SH-SY5Y (cell line): ENCODE data around the gene USP15.

Experiments used
- GATA2 ChIP-seq: IDR thresholded peaks from 2 replicates; pipeline ENCODE4 v1.6.1; 2011; ENCODE audit warnings: mild to moderate bottlenecking, low read depth, low read length
- GATA3 ChIP-seq: IDR thresholded peaks from 2 replicates; pipeline ENCODE4 v1.6.1; 2011; ENCODE audit warnings: low read depth, mild to moderate bottlenecking, low read length, moderate library complexity

The USP15 gene

DNA sequence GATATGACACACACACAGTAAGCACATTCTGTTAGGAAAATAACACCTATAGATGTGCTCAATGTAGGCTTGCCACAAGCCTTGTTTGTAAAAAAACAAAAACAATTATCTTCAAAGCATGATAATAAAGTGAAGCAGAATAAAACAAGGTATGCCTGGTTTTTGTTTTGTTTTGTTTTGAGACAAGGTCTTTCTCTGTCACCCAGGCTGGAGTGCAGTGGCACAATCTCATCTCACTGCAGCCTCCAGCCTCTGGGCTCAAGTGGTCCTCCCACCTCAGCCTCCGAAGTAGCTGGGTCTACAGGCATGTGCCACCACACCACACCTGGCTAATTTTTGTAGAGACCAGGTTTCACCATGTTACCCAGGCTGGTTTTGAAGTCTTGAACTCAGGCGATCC, 154.0 kb downstream of the USP15 start:
- TF ChIP-seq GATA2 (no peak), GATA3 (no peak)

DNA sequence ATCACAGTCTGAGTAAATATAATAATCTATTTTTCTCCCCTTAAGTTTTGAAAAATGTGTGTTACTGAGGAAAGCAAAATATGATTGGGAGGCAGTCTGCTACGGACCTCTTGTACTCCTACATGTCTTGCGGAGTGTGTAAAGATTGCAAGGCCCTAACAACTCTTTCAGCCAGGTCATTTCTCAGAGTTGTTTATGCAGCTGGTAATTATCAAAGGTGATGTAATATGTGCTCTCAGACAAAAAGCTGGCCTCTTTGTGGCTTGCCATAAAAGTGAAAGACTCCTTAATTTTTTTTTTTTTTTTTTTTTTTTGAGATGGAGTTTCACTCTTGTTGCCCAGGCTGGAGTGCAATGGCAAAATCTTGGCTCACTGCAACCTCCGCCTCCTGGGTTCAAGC, 165.9 kb downstream of the USP15 start:
- TF ChIP-seq GATA2 = no peak
- no peak for TF ChIP-seq GATA3

DNA sequence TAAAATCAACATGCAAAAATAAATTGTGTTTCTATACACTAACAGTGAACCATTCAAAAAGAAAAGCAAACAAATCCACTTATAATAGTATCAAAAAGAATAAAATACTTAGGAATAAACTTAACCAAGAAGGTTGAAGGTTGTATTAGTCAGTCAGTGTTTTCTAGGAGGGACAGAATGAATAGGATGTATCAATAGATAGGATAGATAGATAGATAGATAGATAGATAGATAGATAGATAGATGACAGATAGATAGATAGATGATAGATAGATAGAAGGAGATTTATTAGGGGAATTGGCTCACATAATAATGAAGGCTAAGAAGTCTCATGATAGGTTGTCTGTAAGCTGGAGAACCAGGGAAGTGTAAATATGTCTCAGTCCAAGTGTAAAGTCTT, 169.3 kb downstream of the USP15 start:
- TF ChIP-seq GATA3 (no peak), GATA2 (no peak)

DNA sequence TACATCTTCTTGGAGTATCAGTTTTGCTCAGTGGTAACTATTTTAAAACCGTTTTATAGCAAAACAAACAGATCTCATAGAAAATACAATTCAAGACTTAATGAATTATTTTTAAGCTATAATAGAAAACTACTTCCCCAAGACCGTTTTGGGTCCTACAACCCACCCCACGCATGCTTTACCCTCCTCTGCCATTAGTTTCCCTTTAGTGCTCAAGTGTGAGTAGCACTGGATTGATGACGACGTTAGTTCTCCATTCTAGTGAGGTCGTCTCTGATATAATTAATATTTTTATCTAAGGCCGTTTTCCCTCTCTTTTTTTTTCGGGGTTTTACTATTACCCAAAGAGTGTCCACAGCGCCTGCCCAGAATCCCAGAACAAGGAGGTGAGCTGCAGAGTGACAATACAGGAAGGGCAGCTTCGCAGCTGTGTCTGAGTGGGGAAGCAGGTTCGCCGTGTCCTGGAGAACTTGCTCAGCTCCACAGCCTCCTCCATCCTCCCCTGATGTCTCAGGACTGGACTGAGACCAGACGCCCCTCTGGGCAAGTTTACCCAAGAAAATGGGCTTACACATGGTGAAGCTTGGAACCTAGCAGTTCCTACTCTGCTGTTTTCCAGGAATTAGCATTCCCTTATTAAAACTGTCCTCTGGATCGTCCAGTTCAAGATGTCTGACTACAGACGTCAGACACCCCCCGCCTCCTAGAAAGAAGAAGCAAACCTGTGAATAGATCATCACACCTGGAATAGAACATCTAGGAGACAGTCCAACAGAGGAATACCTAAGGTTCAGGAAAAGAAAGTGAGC, 174.5 kb downstream of the USP15 start:
- no peak for TF ChIP-seq GATA2
- no peak for TF ChIP-seq GATA3

DNA sequence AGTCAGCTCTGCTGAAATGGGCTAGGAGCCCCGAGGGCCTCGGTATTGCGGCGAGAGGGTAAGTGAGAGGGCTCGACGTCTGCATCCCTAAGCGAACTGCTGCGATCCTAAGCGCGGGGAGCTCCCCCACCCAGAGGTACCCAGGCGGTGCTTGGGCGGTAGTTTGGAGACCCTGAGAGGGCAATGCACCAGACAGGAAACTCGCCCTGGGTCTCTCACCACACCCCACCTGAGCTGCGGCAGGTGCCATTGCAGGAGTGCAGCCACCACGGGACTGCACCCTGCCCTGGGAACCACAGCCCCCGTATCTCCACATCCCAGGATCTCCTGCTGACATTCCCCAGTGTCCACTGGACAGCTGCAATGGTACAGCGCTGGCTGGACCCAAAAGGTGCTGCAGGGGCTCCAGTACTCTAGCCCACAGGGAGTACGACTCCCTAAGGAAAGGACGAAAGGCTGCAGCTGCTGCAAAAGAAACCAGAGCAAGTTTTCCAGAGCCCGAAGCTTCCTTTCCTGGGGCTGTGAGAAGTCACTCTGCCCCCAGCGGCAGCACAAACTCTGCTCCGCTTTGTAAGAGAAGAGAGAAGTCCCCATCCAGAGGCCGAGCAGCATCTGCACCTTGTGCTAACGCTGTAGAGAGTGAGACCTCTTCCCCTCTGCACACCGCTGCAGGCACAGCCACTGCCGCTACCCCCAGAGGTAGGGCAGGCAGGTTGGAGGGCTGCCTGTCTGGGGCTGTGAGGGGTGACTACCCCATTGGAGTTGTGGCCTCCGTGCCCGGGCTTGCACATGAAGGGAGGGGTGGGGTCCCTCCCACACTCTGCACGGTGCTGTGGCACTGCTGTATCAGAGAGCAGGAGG, 175.3 kb downstream of the USP15 start:
- no peak for TF ChIP-seq GATA2
- no peak for TF ChIP-seq GATA3

DNA sequence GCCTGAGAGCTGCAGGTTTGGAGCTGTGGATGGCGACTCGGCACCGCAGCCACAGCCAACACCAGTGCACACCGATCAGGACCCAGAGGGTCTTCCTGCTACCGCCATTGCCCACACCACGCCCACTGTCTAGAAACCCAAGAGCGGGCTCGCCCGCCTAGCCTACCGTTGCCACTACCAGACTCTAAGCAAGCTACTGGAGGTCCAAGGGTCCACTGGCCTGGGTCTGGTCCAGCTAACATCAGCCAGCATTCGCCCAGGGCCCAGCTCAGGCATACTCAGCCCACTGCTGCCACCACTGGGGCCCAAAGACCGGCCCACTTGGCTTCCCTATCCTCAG, 175.9 kb downstream of the USP15 start:
- TF ChIP-seq GATA2 = no peak
- TF ChIP-seq GATA3 = no peak

DNA sequence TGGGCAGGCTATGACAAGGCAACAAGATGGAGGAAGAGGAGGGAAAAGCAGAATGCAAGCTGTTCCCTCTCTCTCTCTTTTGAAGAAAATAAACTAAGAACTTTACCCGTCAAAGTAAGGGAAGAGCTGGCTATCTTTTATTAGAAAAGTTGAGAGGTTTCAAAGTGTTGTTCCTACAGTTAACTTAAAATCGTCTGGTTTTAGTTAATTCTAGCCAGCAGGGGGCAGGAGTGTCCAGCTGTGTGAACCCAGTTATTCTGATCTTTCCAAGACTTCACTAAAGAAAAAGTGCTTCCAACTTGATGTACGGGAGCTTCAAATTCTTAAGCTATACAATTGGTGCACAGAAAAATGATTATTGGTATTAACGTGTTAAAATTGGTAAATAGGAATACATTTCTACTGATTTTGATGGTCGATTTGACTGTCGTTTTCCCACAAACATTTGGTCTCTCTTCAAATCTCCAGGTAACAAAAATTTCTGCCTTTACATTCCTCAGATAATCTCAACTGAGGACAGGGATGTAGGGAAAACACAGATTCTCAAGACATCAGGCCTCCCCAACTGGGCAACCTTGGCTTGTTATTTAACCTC, 178.0 kb downstream of the USP15 start:
- no peak for TF ChIP-seq GATA2
- no peak for TF ChIP-seq GATA3

DNA sequence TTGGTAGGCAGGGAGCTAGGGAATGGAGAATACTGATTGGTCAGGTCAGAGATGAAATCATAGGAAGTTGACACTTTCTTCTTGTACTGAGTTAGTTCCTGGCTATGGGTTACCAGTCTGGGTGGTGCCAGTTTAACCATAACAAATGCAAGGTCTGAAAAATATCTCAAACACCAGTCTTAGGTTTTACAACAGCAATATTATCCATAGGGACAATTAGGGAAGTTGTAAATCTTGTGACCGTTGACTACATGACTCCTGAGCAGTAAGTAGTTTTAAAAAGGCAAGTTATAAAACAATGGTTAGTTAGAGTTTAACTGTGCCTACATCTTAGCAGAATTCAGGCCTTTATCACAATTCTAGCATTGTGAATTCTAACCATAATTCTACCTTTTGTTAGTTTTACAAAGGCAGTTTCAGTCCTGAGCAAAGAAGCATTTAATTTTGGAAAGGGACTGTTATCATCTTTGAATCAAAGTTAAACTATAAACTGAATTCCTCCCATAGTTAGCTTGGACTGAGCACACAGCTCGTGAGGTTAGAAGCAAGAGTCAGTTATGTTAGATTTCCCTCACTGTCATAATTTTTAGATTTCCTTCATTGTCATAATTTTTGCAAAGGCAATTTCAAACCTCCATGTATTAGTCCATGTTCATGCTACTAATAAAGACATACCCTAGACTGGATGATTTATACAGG, 186.7 kb downstream of the USP15 start:
- no peak for TF ChIP-seq GATA2
- no peak for TF ChIP-seq GATA3

DNA sequence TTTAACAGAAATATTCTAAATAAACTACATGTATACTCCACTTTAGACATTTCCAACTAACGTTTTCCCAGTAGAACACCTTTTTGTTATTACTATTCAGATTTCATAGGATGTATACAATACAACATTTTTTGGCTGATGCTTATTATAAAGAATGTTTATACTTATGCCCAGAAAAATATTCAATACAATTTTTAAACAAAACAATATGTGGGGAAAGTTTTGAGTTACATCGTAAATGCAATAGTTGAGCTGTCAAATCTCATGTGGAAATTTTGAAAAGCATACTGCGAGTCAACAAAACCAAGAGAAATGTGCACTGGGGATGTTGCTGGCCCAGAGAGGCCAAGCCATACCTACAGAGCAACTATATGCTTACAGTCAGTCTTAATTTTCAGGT, 188.2 kb downstream of the USP15 start:
- TF ChIP-seq GATA3 (no peak), GATA2 (no peak)

DNA sequence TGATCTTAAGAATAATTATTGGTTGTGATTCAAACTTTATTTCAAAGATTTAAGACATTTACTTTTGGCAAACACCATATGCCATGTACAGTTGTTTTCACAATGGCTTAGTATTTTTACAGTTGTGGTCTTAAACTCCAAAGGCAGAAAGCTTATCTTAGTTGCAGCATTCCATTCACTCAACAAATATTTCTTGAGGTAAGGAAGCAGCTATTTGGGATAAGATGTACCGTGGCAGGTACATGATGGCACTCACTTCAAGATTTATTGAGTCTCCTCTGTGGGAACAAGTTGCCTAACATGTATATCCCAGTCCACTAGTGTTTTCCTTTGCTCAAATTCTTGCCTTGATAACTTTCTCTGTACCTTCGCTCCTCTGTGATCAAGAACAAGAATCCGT, 198.4 kb downstream of the USP15 start:
- TF ChIP-seq GATA3 = no peak
- TF ChIP-seq GATA2 = no peak

DNA sequence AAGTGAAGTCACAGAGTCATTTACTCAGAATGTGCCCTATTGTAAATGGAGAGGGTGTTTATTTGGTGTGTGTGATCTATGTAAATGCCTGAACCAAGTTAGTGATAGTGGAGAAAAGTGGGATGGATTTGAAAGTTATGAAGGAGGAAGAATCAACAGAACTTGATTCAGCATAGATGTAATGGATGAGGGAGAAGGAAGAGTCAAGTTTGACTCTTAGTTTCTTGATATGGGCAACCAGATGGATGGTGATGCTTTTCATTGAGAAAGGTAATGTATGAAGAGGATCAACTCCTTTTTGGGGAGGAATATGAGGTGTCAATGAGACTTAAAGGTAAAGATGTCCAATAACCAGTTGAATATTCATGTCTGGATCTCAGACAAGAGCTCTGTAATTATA, 199.8 kb downstream of the USP15 start:
- TF ChIP-seq GATA2 (no peak), GATA3 (no peak)
